ENCODE data around the gene EFCAB11.

DNA sequence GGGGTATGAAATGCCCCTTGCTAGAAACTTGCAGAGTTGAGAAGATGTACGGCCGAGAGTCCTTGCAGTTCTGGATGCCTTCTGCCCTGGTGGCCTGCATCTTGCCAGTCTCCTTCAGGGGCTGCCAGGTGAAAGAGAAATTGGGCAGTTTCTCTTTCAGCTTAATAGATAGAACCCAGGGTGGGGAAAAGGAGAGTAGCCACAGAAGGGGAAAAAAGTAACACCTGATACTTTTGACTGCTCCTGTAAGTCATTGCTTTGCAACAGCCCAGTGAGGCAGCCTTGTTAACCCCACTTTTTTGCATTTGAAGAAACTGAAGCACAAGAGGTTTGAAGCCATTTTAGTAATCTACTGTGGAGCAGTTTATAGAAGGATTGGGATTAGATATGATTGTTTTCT is 28.8 kb upstream of the EFCAB11 start:
- TF ChIP-seq EZH2 (IDR thresholded peaks at IDR 0.05; ENCODE audit: low read length, missing control alignments) = no peak
- TF ChIP-seq, protein P1, sequence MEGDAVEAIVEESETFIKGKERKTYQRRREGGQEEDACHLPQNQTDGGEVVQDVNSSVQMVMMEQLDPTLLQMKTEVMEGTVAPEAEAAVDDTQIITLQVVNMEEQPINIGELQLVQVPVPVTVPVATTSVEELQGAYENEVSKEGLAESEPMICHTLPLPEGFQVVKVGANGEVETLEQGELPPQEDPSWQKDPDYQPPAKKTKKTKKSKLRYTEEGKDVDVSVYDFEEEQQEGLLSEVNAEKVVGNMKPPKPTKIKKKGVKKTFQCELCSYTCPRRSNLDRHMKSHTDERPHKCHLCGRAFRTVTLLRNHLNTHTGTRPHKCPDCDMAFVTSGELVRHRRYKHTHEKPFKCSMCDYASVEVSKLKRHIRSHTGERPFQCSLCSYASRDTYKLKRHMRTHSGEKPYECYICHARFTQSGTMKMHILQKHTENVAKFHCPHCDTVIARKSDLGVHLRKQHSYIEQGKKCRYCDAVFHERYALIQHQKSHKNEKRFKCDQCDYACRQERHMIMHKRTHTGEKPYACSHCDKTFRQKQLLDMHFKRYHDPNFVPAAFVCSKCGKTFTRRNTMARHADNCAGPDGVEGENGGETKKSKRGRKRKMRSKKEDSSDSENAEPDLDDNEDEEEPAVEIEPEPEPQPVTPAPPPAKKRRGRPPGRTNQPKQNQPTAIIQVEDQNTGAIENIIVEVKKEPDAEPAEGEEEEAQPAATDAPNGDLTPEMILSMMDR (conservative IDR thresholded peaks at IDR 0.05 in 1 of 2, IDR thresholded peaks at IDR 0.05 in 1 of 2; ENCODE audit: low read depth in 1 of 2, low read length in 2 of 2) = no peak

Data from fibroblast of lung (primary cell).